SK-N-MC (cell line): ENCODE measurements around the gene WNT3.

Experiments
- EZH2 ChIP-seq: fragments of 200-600 bp; sonication (generic); IDR thresholded peaks from one replicate; pipeline ENCODE4 v1.6.1; 2017; ENCODE audit warnings: antibody characterized with exemption
- FOXP2 ChIP-seq: optimal IDR thresholded peaks from 2 replicates; pipeline ENCODE3; 2011; ENCODE audit warnings: mild to moderate bottlenecking, moderate library complexity; ENCODE audit not compliant: insufficient read depth; ENCODE audit errors: extremely low read length, control extremely low read depth
- POLR2AphosphoS5 ChIP-seq: IDR thresholded peaks from 2 replicates; pipeline ENCODE4 v1.6.1; 2012; ENCODE audit warnings: mild to moderate bottlenecking, low read depth, low read length, borderline replicate concordance

DNA sequence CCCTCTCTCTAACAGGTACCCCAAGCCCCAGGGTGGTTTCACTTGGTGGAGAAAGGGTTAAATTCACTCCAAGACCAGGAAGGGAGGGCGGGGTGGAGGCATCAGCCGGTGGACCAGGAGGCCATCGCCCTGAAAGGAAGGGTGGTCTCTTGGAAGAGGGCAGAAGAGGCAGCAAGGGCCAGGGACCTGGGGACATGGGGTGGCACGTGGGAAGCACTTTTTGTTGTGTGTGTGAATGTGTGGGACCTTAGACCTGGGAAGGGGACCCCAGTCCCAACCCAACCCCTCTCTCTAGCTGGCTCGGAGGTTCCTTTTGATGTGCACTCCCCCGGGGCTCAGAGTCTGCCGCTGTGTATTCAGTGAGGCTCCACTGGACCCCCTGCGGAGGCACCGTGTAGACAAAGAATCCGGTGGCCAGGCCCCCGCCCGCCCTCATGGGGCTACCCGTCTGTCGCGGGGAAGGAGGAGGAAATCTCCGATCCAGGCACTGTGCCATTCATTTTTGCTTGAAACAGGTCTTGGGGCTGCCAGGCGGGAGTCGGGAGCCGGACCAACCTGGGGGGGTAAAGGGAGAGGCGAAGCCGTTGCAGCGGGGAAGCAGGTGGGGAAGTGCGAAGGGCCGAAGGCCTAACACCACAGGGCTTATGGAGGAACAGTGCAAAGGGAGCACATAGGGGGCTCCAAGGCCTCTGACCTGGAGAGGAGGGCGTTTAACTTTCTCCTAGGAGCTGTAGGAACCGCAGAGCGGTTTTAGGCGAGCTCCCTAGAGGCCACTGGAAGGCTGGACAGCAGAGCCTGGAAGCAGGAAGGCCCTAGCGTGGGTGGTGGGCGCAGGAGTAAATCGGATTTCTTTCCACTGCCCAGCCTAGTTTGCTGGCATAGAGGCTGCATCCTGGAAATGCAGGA, 3.2 kb upstream of the WNT3 start:
- TF ChIP-seq EZH2 (no peak), POLR2AphosphoS5 (no peak), FOXP2 (no peak)
